Smooth muscle cell of trachea (primary cell): ENCODE results near the gene SSX4B. TPM values are rescaled to one million over a fixed set of nuclear protein-coding genes. Genes with fewer than 3 reads are reported as not detected.

Experiments used
- total RNA-seq: library from RNA; depleted of rRNA; stranded (reverse); fragments of >200 nt; gene quantifications from 2 replicates; pipeline ENCODE4 v1.2.1, GENCODE V29; 2014

Gene SSX4B
- total RNA-seq: not detected in 2 replicates

GRCh38 chrX:48411860-48412259 is at the start of gene SSX4B:
Gene SSX4B (minus strand): TSS chrX:48411960. CDS start chrX:48411372, 588 bp downstream.

GRCh38 chrX:48383239-48383638 is 28.5 kb downstream of the SSX4B start, which contains the start of gene SSX4:
Gene SSX4 (plus strand): TSS chrX:48383539. CDS start chrX:48384054, 515 bp downstream.

GRCh38 chrX:48356315-48357094 is 55.3 kb downstream of the SSX4B start, which contains the start of gene SSX3:
Gene SSX3 (minus strand): TSS chrX:48356703. CDS start chrX:48355249, 1,454 bp downstream.

Other genes with a start within 250 kb of the SSX4B start
- not detected in 2 replicates for gene SSX5, start 215.2 kb downstream of the SSX4B start, total RNA-seq
- gene SSX1, start 156.6 kb downstream of the SSX4B start, total RNA-seq: not detected in 2 replicates
- gene SSX3, start 55.3 kb downstream of the SSX4B start, total RNA-seq: not detected in 2 replicates
- not detected in 2 replicates for gene SSX4, start 28.4 kb downstream of the SSX4B start, total RNA-seq
- gene SLC38A5, start 58.3 kb upstream of the SSX4B start, total RNA-seq: 56.4 and 78.2 TPM in 2 replicates
- gene FTSJ1, start 64.2 kb upstream of the SSX4B start, total RNA-seq: 40.5 and 52.1 TPM in 2 replicates
- 6.5 and 10.8 TPM in 2 replicates for gene PORCN, start 97.0 kb upstream of the SSX4B start, total RNA-seq
- 17.9 and 76.4 TPM in 2 replicates for gene EBP, start 109.8 kb upstream of the SSX4B start, total RNA-seq
- gene TBC1D25, start 127.8 kb upstream of the SSX4B start, total RNA-seq: 8.7 and 9.3 TPM in 2 replicates
- 59.4 and 286 TPM in 2 replicates for gene RBM3, start 162.5 kb upstream of the SSX4B start, total RNA-seq
- gene WDR13, start 185.5 kb upstream of the SSX4B start, total RNA-seq: 103 and 147 TPM in 2 replicates